Tibial nerve (tissue), 4 donors: ENCODE data around the gene RABEPK. TPM values are rescaled to one million over a fixed set of nuclear protein-coding genes. Genes with fewer than 3 reads are reported as not detected.

Experiments used
- DNase-seq, 2 donors: peaks; one replicate each; pipeline ENCODE4 v3.0.0-alpha.2; 2019; ENCODE audit warnings: low spot score in 2 of 2
- H3K27ac ChIP-seq, 4 donors: fragments of 200-600 bp; sonication (generic) in 3 of 4; one replicate each; pipeline ENCODE4 v1.5.1; 2017 to 2019; ENCODE audit warnings: mild to moderate bottlenecking in 1 of 4
- H3K27me3 ChIP-seq, 2 donors: fragments of 200-600 bp; sonication (generic) in 1 of 2; one replicate each; pipeline versions ENCODE4 v1.5.1 to v1.6.0; 2017 to 2019
- H3K36me3 ChIP-seq, 3 donors: fragments of 200-600 bp; sonication (generic); one replicate each; pipeline ENCODE4 v1.5.1; 2018 to 2019
- H3K4me1 ChIP-seq, 4 donors: fragments of 200-600 bp; sonication (generic) in 3 of 4; one replicate each; pipeline ENCODE4 v1.5.1; 2017 to 2019
- H3K4me3 ChIP-seq, 4 donors: fragments of 200-600 bp; sonication (generic) in 3 of 4; one replicate each; pipeline ENCODE4 v1.5.1; 2017 to 2019; ENCODE audit warnings: mild to moderate bottlenecking in 1 of 4, moderate library complexity in 1 of 4
- H3K9me3 ChIP-seq, 4 donors: fragments of 200-600 bp; sonication (generic) in 3 of 4; one replicate each; pipeline ENCODE4 v1.5.1; 2017 to 2019
- CTCF ChIP-seq, 5 experiments: fragments of 200-600 bp in 3 of 5; fragments of 450-650 bp in 2 of 5; sonication (generic) in 3 of 5; IDR thresholded peaks; one replicate each; pipeline ENCODE4 v1.5.1; 2016 to 2019; ENCODE audit warnings: antibody characterized with exemption in 5 of 5, mild to moderate bottlenecking in 3 of 5, moderate library complexity in 2 of 5
- EP300 ChIP-seq, 2 donors: sonication (generic); formaldehyde crosslinking; IDR thresholded peaks; one replicate each; pipeline ENCODE4 v1.6.1; 2017; ENCODE audit warnings: antibody characterized with exemption in 2 of 2, mild to moderate bottlenecking in 1 of 2
- POLR2A ChIP-seq, 2 donors: fragments of 450-650 bp; IDR thresholded peaks; one replicate each; pipeline ENCODE4 v1.6.1; 2017; ENCODE audit warnings: antibody characterized with exemption in 2 of 2, mild to moderate bottlenecking in 2 of 2, moderate library complexity in 2 of 2
- WGBS, 2 donors: methylation state at CpG; one replicate each; pipeline ENCODE4 v1.1.5; 2018; 5-methylcytosine and 5-hydroxymethylcytosine counted together
- small RNA-seq: library from RNA; depleted of rRNA; stranded (forward); fragments of <200 nt; gene quantifications from one replicate; pipeline ENCODE3, GENCODE V24; 2016
- total RNA-seq, 4 donors: library from RNA; depleted of rRNA; stranded (reverse); fragments of >200 nt; gene quantifications; one replicate each; pipeline ENCODE4 v1.1.0, GENCODE V29; 2016

RABEPK gene
- total RNA-seq, 4 donors from 2014 or later, result 10.7 to 25.5 (median 17.2) TPM

- H3K4me3 ChIP-seq, result no peak overlapping the region
- H3K9me3 ChIP-seq, result no peaks in the 10 kb centered on the region
- H3K27me3 ChIP-seq, result no peaks in the 10 kb centered on the region
- H3K4me1 ChIP-seq, result peaks cover 3 to 60% (median 25%) of the 10 kb centered on the region in 4 donors
- TF ChIP-seq EP300 (IDR thresholded peaks at IDR 0.05), result no peak
- TF ChIP-seq CTCF (IDR thresholded peaks at IDR 0.05), result no peak
- TF ChIP-seq POLR2A (IDR thresholded peaks at IDR 0.05), result no peak
- WGBS, 2 donors, result 65% methylated on average over 5 of the region's 5 CpGs
- peak overlapping the region in 2 of 4 donors; percentile 46 to 53 for H3K27ac ChIP-seq
- no peak for DNase-seq
- peaks cover 0 to 12% (median 0%) of the 10 kb centered on the region in 3 donors for H3K36me3 ChIP-seq
These were observed 70.7 kb downstream of the RABEPK start for GRCh38 chr9:125271081-125271480.

- Histone ChIP-seq H3K4me3 (no peak overlapping the region), H3K4me1 (peaks cover 3 to 73% (median 25%) of the 10 kb centered on the region in 4 donors), H3K27me3 (no peaks in the 10 kb centered on the region), H3K36me3 (peaks cover 0 to 4% (median 0%) of the 10 kb centered on the region in 3 donors), H3K27ac (peak overlapping the region in 3 of 4 donors; percentile 53 to 58 (median 55)), H3K9me3 (no peaks in the 10 kb centered on the region)
- TF ChIP-seq POLR2A (IDR thresholded peaks at IDR 0.05), result no peak
- TF ChIP-seq EP300 (IDR thresholded peaks at IDR 0.05), result no peak
- TF ChIP-seq CTCF (IDR thresholded peaks at IDR 0.05), result no peak
- 29 to 31% methylated on average over 3 of the region's 3 CpGs for WGBS, 2 donors
- no peak for DNase-seq
These were observed 72.4 kb downstream of the RABEPK start for GRCh38 chr9:125272697-125273096.

- 90 to 94% methylated on average over 4 of the region's 4 CpGs for WGBS, 2 donors
- no peaks in the 10 kb centered on the region for H3K9me3 ChIP-seq
- no peak for DNase-seq
- no peak for TF ChIP-seq POLR2A (IDR thresholded peaks at IDR 0.05)
- no peak for TF ChIP-seq EP300 (IDR thresholded peaks at IDR 0.05)
- no peak for TF ChIP-seq CTCF (IDR thresholded peaks at IDR 0.05)
- peaks cover 3 to 62% (median 17%) of the 10 kb centered on the region in 4 donors for H3K4me1 ChIP-seq
- no peaks in the 10 kb centered on the region for H3K27me3 ChIP-seq
- peaks cover 0 to 7% (median 0%) of the 10 kb centered on the region in 3 donors for H3K36me3 ChIP-seq
- no peak overlapping the region for H3K4me3 ChIP-seq
- no peak overlapping the region for H3K27ac ChIP-seq
These were observed 76.4 kb downstream of the RABEPK start for GRCh38 chr9:125276771-125277170.

GRCh38 chr9:125277411-125277810 lies 77.1 kb downstream of the RABEPK start:
- Histone ChIP-seq H3K36me3 (peaks cover 0 to 5% (median 0%) of the 10 kb centered on the region in 3 donors), H3K4me1 (peaks cover 3 to 58% (median 14%) of the 10 kb centered on the region in 4 donors), H3K27ac (no peak overlapping the region), H3K4me3 (no peak overlapping the region), H3K27me3 (no peaks in the 10 kb centered on the region), H3K9me3 (no peaks in the 10 kb centered on the region)
- no peak for DNase-seq
- TF ChIP-seq CTCF (IDR thresholded peaks at IDR 0.05) (no peak), POLR2A (IDR thresholded peaks at IDR 0.05) (no peak), EP300 (IDR thresholded peaks at IDR 0.05) (no peak)

GRCh38 chr9:125280945-125281344 lies 80.6 kb downstream of the RABEPK start:
- H3K36me3 ChIP-seq, result peaks cover 0 to 5% (median 0%) of the 10 kb centered on the region in 3 donors
- no peaks in the 10 kb centered on the region for H3K9me3 ChIP-seq
- 34 to 49% methylated on average over 4 of the region's 4 CpGs for whole genome bisulfite sequencing, 2 donors
- TF ChIP-seq CTCF (IDR thresholded peaks at IDR 0.05), result no peak
- TF ChIP-seq POLR2A (IDR thresholded peaks at IDR 0.05), result no peak
- TF ChIP-seq EP300 (IDR thresholded peaks at IDR 0.05), result no peak
- DNase-seq, result no peak
- H3K4me1 ChIP-seq, result peaks cover 0 to 38% (median under 1%) of the 10 kb centered on the region in 4 donors
- no peak overlapping the region for H3K27ac ChIP-seq
- no peaks in the 10 kb centered on the region for H3K27me3 ChIP-seq
- H3K4me3 ChIP-seq, result no peak overlapping the region

Small RNA genes within 50 kb of the gene (small RNA-seq; reads per million reads assigned to genes)
- not detected for gene AL354710.1

Other genes with a start within 250 kb of the RABEPK start
- gene SCAI, start 57.0 kb upstream of the RABEPK start, total RNA-seq, result 10 to 100 TPM in 1 of 4 donors, 1 to 10 TPM in 3; 8.8 to 19.2 (median 9.4) TPM
- gene PPP6C, start 10.7 kb upstream of the RABEPK start, total RNA-seq, result 10 to 100 TPM; 30.6 to 32.7 (median 31.6) TPM
- 100 to 1,000 TPM in 1 of 4 donors, 10 to 100 TPM in 3; 59.0 to 140 (median 84.9) TPM for gene HSPA5, start 40.8 kb downstream of the RABEPK start, total RNA-seq
- gene GAPVD1, start 61.3 kb downstream of the RABEPK start, total RNA-seq, result 10 to 100 TPM; 56.8 to 66.6 (median 63.9) TPM